Measurements from ENCODE around the gene HPCAL1. TPM values are rescaled to one million over a fixed set of nuclear protein-coding genes. Genes with fewer than 3 reads are reported as not detected.

Gene HPCAL1
- total RNA-seq, 3 donors from 2014 or later: 42.0 to 98.1 (median 47.7) TPM

DNA sequence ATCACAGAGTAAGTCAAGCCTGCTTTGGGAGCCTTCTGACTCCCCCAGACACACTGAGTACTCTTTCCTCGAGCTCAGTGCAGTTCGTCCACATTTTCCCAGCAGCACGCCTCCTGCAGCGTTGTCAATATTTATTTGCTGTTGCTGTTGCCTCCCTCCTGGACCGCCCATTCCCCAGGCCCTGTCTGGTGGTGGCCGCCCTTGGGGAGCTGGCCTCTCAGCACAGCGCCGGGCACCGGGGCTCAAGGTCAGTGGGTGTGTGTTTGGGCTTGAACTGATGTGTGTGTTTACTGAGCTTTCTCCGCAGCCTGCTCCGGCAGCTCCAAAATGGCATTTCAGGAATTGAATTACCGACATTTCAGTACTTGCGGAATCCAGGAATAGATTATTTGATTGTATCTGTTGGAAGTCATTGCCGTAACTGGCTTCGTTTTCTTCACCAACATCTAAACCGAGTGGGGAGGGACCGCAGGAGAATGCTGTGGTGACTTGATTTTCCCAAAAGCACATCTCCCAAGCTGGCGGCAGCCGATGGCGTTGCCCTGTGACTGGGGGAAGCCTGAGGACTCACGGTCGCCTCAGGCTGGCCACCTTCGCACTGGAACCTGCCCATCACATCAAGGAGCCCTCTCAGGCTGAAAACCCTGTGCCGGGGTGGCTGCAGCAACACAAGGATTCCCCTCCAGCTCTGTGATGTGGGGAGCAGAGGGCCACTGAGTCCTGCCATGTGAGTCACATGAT lies 66.0 kb downstream of the HPCAL1 start:
- H3K4me1 ChIP-seq (ENCODE audit: low read depth): peaks cover 5% of the 10 kb centered on the region
- DNase-seq (no peak), ATAC-seq (peak; percentile 12)
- H3K36me3 ChIP-seq (ENCODE audit: low read depth): no peaks in the 10 kb centered on the region
- no peak overlapping the region for H3K4me3 ChIP-seq
- no peaks in the 10 kb centered on the region for H3K9me3 ChIP-seq
- no peak for TF ChIP-seq CTCF (IDR thresholded peaks at IDR 0.05)
- intact Hi-C loops (cut with DNase I, micrococcal nuclease): no loop called here

DNA sequence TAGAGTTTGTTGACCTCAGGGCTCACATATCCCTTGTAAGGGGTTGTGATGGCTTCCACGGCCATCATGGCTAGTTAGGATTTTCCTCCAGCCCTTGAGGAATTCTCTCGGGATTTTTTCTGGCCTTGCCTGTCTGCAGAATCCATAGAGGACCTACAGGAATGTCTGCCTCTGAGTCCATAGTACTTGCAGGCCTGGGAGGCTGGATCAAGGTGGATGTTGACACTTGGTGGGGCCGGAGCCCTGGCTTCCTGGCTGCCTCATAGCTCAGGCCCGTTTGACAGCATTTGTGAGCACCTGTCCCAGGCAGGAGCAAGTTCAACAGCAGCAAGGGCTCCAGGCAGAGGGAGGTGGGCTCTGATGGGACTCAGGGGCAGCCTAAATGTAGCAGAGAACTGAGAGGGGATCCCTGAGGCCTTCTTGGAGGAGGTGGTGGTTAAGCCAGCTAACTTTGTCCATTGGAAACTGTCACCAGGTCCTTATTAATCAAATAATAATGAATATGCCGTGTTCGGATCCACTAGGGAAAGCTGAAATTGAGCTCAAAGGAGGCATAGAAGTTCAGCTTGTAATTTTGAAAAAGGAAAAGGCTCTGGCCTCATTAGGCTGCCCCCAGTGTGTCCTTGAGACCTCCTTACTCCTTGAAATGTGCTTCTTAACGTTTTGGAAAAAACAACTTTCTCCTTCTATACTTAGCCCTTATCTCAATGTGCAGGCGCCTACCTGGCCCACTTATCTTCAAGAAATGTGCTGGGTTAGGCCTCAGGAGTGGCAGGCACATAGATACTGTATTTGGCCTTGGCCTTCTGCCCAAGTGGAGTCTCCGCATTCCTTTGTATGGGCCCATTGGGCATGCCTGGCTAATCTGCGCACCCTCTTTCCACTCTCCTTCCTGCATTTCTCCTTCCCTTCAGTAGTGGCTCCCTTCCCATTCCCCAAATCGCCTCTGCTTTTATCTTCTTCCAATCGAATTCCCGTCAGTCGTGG lies 66.9 kb downstream of the HPCAL1 start:
- peak; percentile 49 to 53 (median 51) for DNase-seq
- H3K9me3 ChIP-seq: no peaks in the 10 kb centered on the region
- intact Hi-C loops (cut with DNase I, micrococcal nuclease): no loop called here
- H3K4me1 ChIP-seq (ENCODE audit: low read depth): peaks cover 5% of the 10 kb centered on the region
- peak; percentile 76 for ATAC-seq
- H3K4me3 ChIP-seq: no peak overlapping the region
- H3K36me3 ChIP-seq (ENCODE audit: low read depth): no peaks in the 10 kb centered on the region
- TF ChIP-seq CTCF (IDR thresholded peaks at IDR 0.05): no peak

DNA sequence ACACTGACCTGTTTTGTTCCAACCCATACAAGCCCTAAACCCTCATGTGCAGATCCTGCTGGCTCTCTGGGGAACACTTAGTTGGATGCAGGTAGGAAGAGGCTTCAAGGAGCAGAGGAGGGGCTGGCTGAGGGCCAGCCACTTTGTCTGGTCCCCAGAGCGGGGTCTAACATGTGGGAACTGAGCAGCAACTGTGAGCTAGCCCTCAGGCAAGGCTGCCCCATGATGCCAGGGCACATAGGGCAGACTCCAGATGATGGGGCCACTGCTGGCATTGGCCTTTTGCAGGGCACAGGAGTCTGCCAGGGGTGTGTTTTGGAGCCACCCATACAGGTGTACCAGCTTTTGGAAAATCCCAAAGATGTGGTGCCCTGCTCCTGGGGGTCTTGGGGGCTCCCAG lies 67.7 kb downstream of the HPCAL1 start:
- Histone ChIP-seq H3K4me3 (no peak overlapping the region), H3K9me3 (no peaks in the 10 kb centered on the region), H3K36me3 (ENCODE audit: low read depth) (no peaks in the 10 kb centered on the region), H3K4me1 (ENCODE audit: low read depth) (peaks cover 5% of the 10 kb centered on the region)
- intact Hi-C loops (cut with DNase I, micrococcal nuclease): no loop called here
- no peak for ATAC-seq
- no peak for DNase-seq
- no peak for TF ChIP-seq CTCF (IDR thresholded peaks at IDR 0.05)

DNA sequence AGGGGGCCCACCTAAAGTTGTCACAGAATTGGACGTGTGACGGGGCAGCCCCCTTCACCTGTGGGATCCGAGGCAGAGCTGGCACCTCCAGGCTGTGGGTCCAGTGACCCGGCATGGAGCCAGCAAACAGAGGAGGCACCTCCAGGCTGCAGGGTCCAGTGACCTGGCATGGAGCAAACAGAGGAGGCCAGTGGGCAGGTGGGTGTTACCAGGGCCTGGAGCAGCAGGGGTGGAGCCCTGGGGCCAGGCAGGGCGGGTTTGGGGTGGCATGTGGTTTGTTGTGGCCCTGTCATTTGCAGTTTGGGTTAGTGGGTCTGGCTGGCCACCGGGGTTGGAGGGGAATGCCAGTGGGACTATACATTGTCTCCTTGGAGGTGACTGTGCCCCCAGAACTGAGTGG lies 68.2 kb downstream of the HPCAL1 start:
- H3K4me1 ChIP-seq (ENCODE audit: low read depth): peaks cover 5% of the 10 kb centered on the region
- ATAC-seq (no peak), DNase-seq (no peak)
- intact Hi-C loops (cut with DNase I, micrococcal nuclease): no loop called here
- no peak for TF ChIP-seq CTCF (IDR thresholded peaks at IDR 0.05)
- no peak overlapping the region for H3K4me3 ChIP-seq
- H3K36me3 ChIP-seq (ENCODE audit: low read depth): no peaks in the 10 kb centered on the region
- H3K9me3 ChIP-seq: no peaks in the 10 kb centered on the region

DNA sequence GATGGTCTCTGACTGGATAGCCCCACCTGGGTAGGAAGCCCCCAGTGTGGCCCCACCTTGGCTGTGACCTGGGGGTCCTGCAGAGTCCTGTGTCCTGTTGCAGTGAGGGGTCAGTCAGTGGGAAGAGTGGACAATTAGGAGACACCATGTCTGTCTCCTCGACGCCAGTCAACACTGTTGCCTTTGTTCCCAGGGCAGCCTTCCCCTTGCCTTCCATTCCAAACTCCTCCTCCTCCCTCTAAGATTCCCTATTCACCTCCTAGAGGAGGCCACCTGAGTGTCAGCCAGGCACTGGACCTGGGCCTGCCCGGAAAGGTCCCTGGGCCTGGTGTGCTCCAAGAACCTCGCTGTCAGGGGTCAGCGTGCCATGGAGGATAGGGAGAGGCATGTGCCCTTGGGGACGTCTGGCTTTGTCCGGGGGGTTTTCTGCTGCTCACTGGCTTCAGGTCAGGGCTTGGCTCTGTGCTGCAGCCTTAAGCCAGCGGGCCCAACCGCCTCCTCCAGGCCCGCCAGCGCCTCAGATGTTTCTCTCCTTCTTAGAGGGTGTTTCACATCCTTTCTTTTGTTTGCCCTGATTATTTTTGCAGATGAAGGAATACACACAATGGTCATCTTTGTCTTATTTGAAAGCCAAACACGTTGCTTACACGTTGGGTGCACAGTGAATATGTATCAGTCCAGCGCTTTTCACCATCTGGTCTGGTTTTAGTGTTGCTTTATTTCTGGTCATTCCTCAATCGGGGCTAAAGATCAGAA lies 68.9 kb downstream of the HPCAL1 start:
- Histone ChIP-seq H3K4me1 (ENCODE audit: low read depth) (peaks cover 5% of the 10 kb centered on the region), H3K4me3 (no peak overlapping the region), H3K9me3 (no peaks in the 10 kb centered on the region), H3K36me3 (ENCODE audit: low read depth) (no peaks in the 10 kb centered on the region)
- intact Hi-C loops (cut with DNase I, micrococcal nuclease): no loop called here
- ATAC-seq: no peak
- TF ChIP-seq CTCF (IDR thresholded peaks at IDR 0.05): no peak
- DNase-seq: no peak
